Measurements from ENCODE around the gene RABGAP1L.
"Not testable (repeated sequence)": the region's sequence is repeated elsewhere in the genome, so short reads cannot be mapped to it uniquely, and the experiment has no call there.

RABGAP1L gene

GRCh38 chr1:174654560-174654959 is 495.2 kb downstream of the RABGAP1L start:
- DNase-seq = no peak

GRCh38 chr1:174656409-174657059 is 497.2 kb downstream of the RABGAP1L start:
- no peak for DNase-seq

GRCh38 chr1:174657411-174657810 is 498.1 kb downstream of the RABGAP1L start:
- DNase-seq = no peak

GRCh38 chr1:174657893-174658292 is 498.6 kb downstream of the RABGAP1L start:
- DNase-seq = no peak

- DNase-seq = no peak
Observed at GRCh38 chr1:174659823-174660222, 500.5 kb downstream of the RABGAP1L start.

GRCh38 chr1:174660476-174660875 is 501.2 kb downstream of the RABGAP1L start:
- DNase-seq = no peak

GRCh38 chr1:174663358-174663757 is 504.0 kb downstream of the RABGAP1L start:
- DNase-seq = no peak

GRCh38 chr1:174666248-174666647 is 506.9 kb downstream of the RABGAP1L start:
- no peak for DNase-seq

GRCh38 chr1:174671826-174672225 is 512.5 kb downstream of the RABGAP1L start:
- no peak for DNase-seq

- DNase-seq = no peak
Observed at GRCh38 chr1:174676856-174677255, 517.5 kb downstream of the RABGAP1L start.

- no peak for DNase-seq
Observed at GRCh38 chr1:174678657-174679056, 519.3 kb downstream of the RABGAP1L start.

GRCh38 chr1:174680101-174680500 is 520.8 kb downstream of the RABGAP1L start:
- no peak for DNase-seq

GRCh38 chr1:174682419-174683008 is 523.2 kb downstream of the RABGAP1L start:
- DNase-seq = no peak

- no peak for DNase-seq
Observed at GRCh38 chr1:174686213-174686612, 526.9 kb downstream of the RABGAP1L start.

- no peak for DNase-seq
Observed at GRCh38 chr1:174689524-174689923, 530.2 kb downstream of the RABGAP1L start.

- no peak for DNase-seq
Observed at GRCh38 chr1:174690266-174690665, 530.9 kb downstream of the RABGAP1L start.

- DNase-seq = no peak
Observed at GRCh38 chr1:174692313-174692712, 533.0 kb downstream of the RABGAP1L start.

GRCh38 chr1:174693085-174693484 is 533.8 kb downstream of the RABGAP1L start:
- DNase-seq = no peak

- not testable (repeated sequence) for DNase-seq
Observed at GRCh38 chr1:174693539-174693938, 534.2 kb downstream of the RABGAP1L start.

- no peak for DNase-seq
Observed at GRCh38 chr1:174696026-174696821, 536.9 kb downstream of the RABGAP1L start.

GRCh38 chr1:174700314-174700713 is 541.0 kb downstream of the RABGAP1L start:
- DNase-seq = no peak

GRCh38 chr1:174700775-174701174 is 541.5 kb downstream of the RABGAP1L start:
- DNase-seq = no peak

GRCh38 chr1:174701565-174701964 is 542.2 kb downstream of the RABGAP1L start:
- DNase-seq = no peak
